GM23248 (cell line): ENCODE measurements around the gene HOXD13. TPM values are rescaled to one million over a fixed set of nuclear protein-coding genes. Genes with fewer than 3 reads are reported as not detected.

Experiments used
- DNase-seq: peaks from one replicate; pipeline ENCODE4 v3.0.0-alpha.2; 2015
- H2AFZ ChIP-seq: fragments of 200-600 bp; sonication (generic); 2 replicates; pipeline ENCODE4 v1.6.1; 2016; ENCODE audit warnings: antibody characterized with exemption
- H3F3A ChIP-seq: fragments of 200-600 bp; sonication (generic); 2 replicates; pipeline ENCODE4 v1.6.1; 2016; ENCODE audit warnings: mild to moderate bottlenecking, antibody characterized with exemption, mixed run types; ENCODE audit not compliant: insufficient read depth
- H3K27ac ChIP-seq: fragments of 200-600 bp; sonication (generic); 2 replicates; pipeline ENCODE4 v1.5.1; 2016; ENCODE audit warnings: mild to moderate bottlenecking
- H3K27me3 ChIP-seq: fragments of 200-600 bp; sonication (generic); replicated peaks from 2 replicates; pipeline ENCODE4 v1.6.1; 2016; ENCODE audit warnings: mild to moderate bottlenecking; ENCODE audit not compliant: insufficient read depth
- H3K36me3 ChIP-seq: fragments of 200-600 bp; sonication (generic); 2 replicates; pipeline ENCODE4 v1.6.1; 2016; ENCODE audit warnings: low read depth, mild to moderate bottlenecking
- H3K4me1 ChIP-seq: fragments of 200-600 bp; sonication (generic); 2 replicates; pipeline ENCODE4 v1.6.1; 2016; ENCODE audit warnings: mild to moderate bottlenecking; ENCODE audit not compliant: insufficient read depth
- H3K4me2 ChIP-seq: fragments of 200-600 bp; sonication (generic); one replicate; pipeline ENCODE4 v1.6.1; 2016; ENCODE audit warnings: mild to moderate bottlenecking; ENCODE audit not compliant: unreplicated experiment
- H3K4me3 ChIP-seq: fragments of 200-600 bp; sonication (generic); 2 replicates; pipeline ENCODE4 v1.5.1; 2016; ENCODE audit warnings: mild to moderate bottlenecking
- H3K79me2 ChIP-seq: fragments of 200-600 bp; sonication (generic); 2 replicates; pipeline ENCODE4 v1.6.1; 2016; ENCODE audit warnings: mild to moderate bottlenecking; ENCODE audit not compliant: insufficient read depth
- H3K9ac ChIP-seq: fragments of 200-600 bp; sonication (generic); 2 replicates; pipeline ENCODE4 v1.6.1; 2016; ENCODE audit warnings: mild to moderate bottlenecking
- H3K9me2 ChIP-seq: fragments of 200-600 bp; sonication (generic); 2 replicates; pipeline ENCODE4 v1.6.1; 2016; ENCODE audit warnings: mixed run types, mild to moderate bottlenecking, moderate library complexity; ENCODE audit not compliant: insufficient read depth
- H3K9me3 ChIP-seq: fragments of 200-600 bp; sonication (generic); one replicate; pipeline ENCODE4 v1.6.1; 2017; ENCODE audit warnings: low read depth
- H4K20me1 ChIP-seq: fragments of 200-600 bp; sonication (generic); 2 replicates; pipeline ENCODE4 v1.6.0; 2016; ENCODE audit not compliant: insufficient read depth
- EZH2 ChIP-seq: fragments of 200-600 bp; sonication (generic); IDR thresholded peaks from 2 replicates; pipeline ENCODE4 v1.6.1; 2018; ENCODE audit warnings: antibody characterized with exemption, mild to moderate bottlenecking; ENCODE audit not compliant: insufficient read depth, poor library complexity, severe bottlenecking
- EZH2phosphoT487 ChIP-seq: fragments of 200-600 bp; sonication (generic); IDR thresholded peaks from 2 replicates; pipeline ENCODE4 v1.6.1; 2018; ENCODE audit warnings: antibody characterized with exemption, moderate library complexity, mild to moderate bottlenecking, low read depth; ENCODE audit not compliant: insufficient read depth
- WGBS, 2 experiments: methylation state at CpG; one replicate each; pipeline ENCODE4 v1.1.6; 2015 to 2017; ENCODE audit warnings: low lambda C conversion rate in 2 of 2, low coverage in 1 of 2; ENCODE audit errors: missing lambda C conversion rate in 2 of 2; 5-methylcytosine and 5-hydroxymethylcytosine counted together
- in situ Hi-C: fragments of 300-500 bp; cut with MboI; formaldehyde crosslinking; loops from 2 replicates; pipeline ENCODE4 v1.15.0; 2020
- polyA plus RNA-seq: library from polyadenylated mRNA; unstranded; fragments of >200 nt; fragmentation: Nextera tagmentation; extraction: Ambion mirVana; gene quantifications from 2 replicates; pipeline ENCODE4 v1.2.1, GENCODE V29; 2016
- total RNA-seq: library from RNA; depleted of rRNA; stranded (reverse); fragments of >200 nt; shearing (Covaris generic); gene quantifications from 2 replicates; pipeline ENCODE4 v1.2.3, GENCODE V29; 2014

Gene HOXD13
- total and polyA plus RNA-seq, 2 experiments from 2014 or later = 2.4 to 3.8 TPM

GRCh38 chr2:176101216-176101830, 8.8 kb downstream of the HOXD13 start:
- Histone ChIP-seq H3K4me1 (peaks cover 8% of the 10 kb centered on the region), H3K9ac (no peak overlapping the region), H3K9me3 (no peaks in the 10 kb centered on the region), H3K4me2 (no peak overlapping the region), H2AFZ (no peak overlapping the region), H3K9me2 (no peaks in the 10 kb centered on the region), H3K79me2 (peaks cover 46% of the 10 kb centered on the region), H3F3A (peaks cover 30% of the 10 kb centered on the region), H3K4me3 (no peak overlapping the region), H4K20me1 (no peaks in the 10 kb centered on the region), H3K27ac (no peak overlapping the region), H3K27me3 (no peaks in the 10 kb centered on the region), H3K36me3 (no peaks in the 10 kb centered on the region)
- TF ChIP-seq EZH2 = no peak
- no peak for DNase-seq
- 83 to 88% methylated on average over 2 of the region's 2 CpGs for WGBS, 2 experiments
- in situ Hi-C loops = loop anchor here (25.0 kb wide), 1 partner anchor 1636 kb away; no protein-coding TSS in a partner anchor

- Histone ChIP-seq H3K27ac (no peak overlapping the region), H3K36me3 (no peaks in the 10 kb centered on the region), H3K9me2 (no peaks in the 10 kb centered on the region), H3K79me2 (peaks cover 51% of the 10 kb centered on the region), H3K9ac (no peak overlapping the region), H3K4me2 (no peak overlapping the region), H2AFZ (no peak overlapping the region), H4K20me1 (no peaks in the 10 kb centered on the region), H3K4me1 (peaks cover 8% of the 10 kb centered on the region), H3K27me3 (no peaks in the 10 kb centered on the region), H3F3A (peaks cover 27% of the 10 kb centered on the region), H3K4me3 (no peak overlapping the region), H3K9me3 (no peaks in the 10 kb centered on the region)
- in situ Hi-C loops = loop anchor here (25.0 kb wide), 1 partner anchor 1635 kb away; no protein-coding TSS in a partner anchor
- 91 to 99% methylated on average over 5 of the region's 5 CpGs for WGBS, 2 experiments
- TF ChIP-seq EZH2 (no peak), EZH2phosphoT487 (no peak)
- DNase-seq = no peak
Measured at GRCh38 chr2:176101842-176102241, 9.3 kb downstream of the HOXD13 start.

GRCh38 chr2:176102309-176102866, 9.9 kb downstream of the HOXD13 start:
- in situ Hi-C loops = loop anchor here (25.0 kb wide), 1 partner anchor 1635 kb away; no protein-coding TSS in a partner anchor
- WGBS, 2 experiments = 88 to 91% methylated on average over 7 of the region's 7 CpGs

GRCh38 chr2:176103194-176103593, 10.7 kb downstream of the HOXD13 start:
- Histone ChIP-seq H3K27ac (peak overlapping the region; percentile 89), H3K4me1 (peaks cover 8% of the 10 kb centered on the region), H3F3A (peaks cover 23% of the 10 kb centered on the region), H3K27me3 (no peaks in the 10 kb centered on the region), H3K9me2 (no peaks in the 10 kb centered on the region), H3K9me3 (no peaks in the 10 kb centered on the region), H4K20me1 (no peaks in the 10 kb centered on the region), H2AFZ (peak overlapping the region; percentile 82), H3K4me2 (peak overlapping the region; percentile 95), H3K9ac (peak overlapping the region; percentile 93), H3K79me2 (peaks cover 62% of the 10 kb centered on the region), H3K4me3 (peak overlapping the region; percentile 88), H3K36me3 (no peaks in the 10 kb centered on the region)
- in situ Hi-C loops = loop anchor here (25.0 kb wide), 1 partner anchor 1634 kb away; no protein-coding TSS in a partner anchor
- WGBS, 2 experiments = 21 to 29% methylated on average over 7 of the region's 7 CpGs
- TF ChIP-seq EZH2 = no peak
- TF ChIP-seq EZH2phosphoT487 = no peak
- peak; percentile 49 for DNase-seq

More at GRCh38 chr2:176102309-176102866, 9.9 kb downstream of the HOXD13 start:
- peaks cover 23% of the 10 kb centered on the region for H3F3A ChIP-seq
- no peak overlapping the region for H3K4me2 ChIP-seq
- no peak for DNase-seq
- H3K4me3 ChIP-seq = peak overlapping the region; percentile 88; the same call in 1 of the 2 replicates
- H3K36me3 ChIP-seq = no peaks in the 10 kb centered on the region
- H3K27ac ChIP-seq = no peak overlapping the region; the same call in 1 of the 2 replicates
- no peaks in the 10 kb centered on the region for H3K9me3 ChIP-seq
- no peak for TF ChIP-seq EZH2phosphoT487
- no peak for TF ChIP-seq EZH2
- H4K20me1 ChIP-seq = no peaks in the 10 kb centered on the region
- peaks cover 56% of the 10 kb centered on the region for H3K79me2 ChIP-seq
- peaks cover 8% of the 10 kb centered on the region for H3K4me1 ChIP-seq
- 0 out of 2 replicates have a peak overlapping the region, but pooled peaks have one; percentile 93 for H3K9ac ChIP-seq
- no peaks in the 10 kb centered on the region for H3K9me2 ChIP-seq
- H2AFZ ChIP-seq = no peak overlapping the region; the same call in 1 of the 2 replicates
- no peaks in the 10 kb centered on the region for H3K27me3 ChIP-seq
